CD4-positive, alpha-beta T cell treated with Interleukin-6 for 4 hours (primary cell): ENCODE results near the gene ETV6.
A peak's percentile ranks its signal among the peaks of the same experiment; 100 is the strongest.

ENCODE experiments used
- DNase-seq: peaks from one replicate; pipeline ENCODE4 v3.0.0-alpha.2; 2020; ENCODE audit warnings: mixed read lengths

ETV6 gene

GRCh38 chr12:11762723-11763326 is 113.4 kb downstream of the ETV6 start:
- DNase-seq, result no peak

DNA sequence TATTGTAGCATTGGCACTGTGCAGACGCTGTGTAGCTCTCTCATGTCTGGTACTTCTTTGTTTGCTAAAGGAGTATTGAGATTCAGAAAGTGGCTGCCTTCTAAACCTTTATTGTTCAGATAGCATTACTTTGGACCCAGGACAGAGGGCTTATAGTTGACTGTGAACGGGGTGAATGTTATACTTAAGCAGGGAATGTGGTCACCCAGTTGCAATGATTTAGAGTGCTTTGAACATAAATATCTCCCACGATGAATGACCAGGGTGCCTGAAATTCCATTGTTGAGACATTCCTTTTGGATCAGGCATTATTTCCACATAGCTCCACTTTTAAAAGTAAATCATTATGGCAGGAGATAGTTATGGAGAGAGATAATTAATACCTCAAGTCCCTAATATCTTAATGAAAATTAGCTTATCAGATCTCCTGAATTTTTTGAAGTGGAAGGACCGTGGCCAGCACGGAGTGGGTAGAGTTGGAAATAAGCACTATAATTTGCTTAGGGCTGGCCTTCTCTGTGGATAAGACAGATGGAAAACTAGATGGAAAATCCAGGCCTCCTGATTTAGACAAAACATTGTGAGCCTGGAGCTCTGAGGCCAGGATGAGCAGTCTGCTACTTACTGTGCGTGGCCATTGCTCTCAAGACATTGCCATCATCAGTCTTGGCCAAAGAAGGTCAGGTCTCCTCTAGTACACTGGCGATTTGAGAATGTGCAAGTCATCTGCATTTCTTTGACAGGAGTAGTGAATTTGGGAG is 114.5 kb downstream of the ETV6 start:
- no peak for DNase-seq

DNA sequence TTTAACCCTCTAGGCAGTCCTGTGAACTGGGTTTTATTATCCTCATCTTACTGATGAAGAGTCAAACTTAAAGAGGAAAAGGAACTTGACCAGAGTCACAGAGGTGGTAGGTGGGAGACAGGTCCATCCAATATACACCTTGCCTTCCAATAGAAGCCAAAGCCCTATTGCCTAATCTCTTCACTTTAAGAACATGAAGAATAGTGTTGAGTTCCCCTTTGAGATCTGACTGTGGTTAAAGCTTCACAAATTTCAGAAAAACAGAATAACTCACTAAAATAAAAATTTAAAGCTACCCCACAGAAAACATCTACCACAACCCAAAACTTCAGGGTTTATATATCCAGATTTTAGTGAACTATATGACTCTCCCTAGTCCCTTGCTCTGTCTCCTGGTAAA is 115.4 kb downstream of the ETV6 start:
- DNase-seq, result no peak

GRCh38 chr12:11765421-11765816 is 115.9 kb downstream of the ETV6 start:
- no peak for DNase-seq

DNA sequence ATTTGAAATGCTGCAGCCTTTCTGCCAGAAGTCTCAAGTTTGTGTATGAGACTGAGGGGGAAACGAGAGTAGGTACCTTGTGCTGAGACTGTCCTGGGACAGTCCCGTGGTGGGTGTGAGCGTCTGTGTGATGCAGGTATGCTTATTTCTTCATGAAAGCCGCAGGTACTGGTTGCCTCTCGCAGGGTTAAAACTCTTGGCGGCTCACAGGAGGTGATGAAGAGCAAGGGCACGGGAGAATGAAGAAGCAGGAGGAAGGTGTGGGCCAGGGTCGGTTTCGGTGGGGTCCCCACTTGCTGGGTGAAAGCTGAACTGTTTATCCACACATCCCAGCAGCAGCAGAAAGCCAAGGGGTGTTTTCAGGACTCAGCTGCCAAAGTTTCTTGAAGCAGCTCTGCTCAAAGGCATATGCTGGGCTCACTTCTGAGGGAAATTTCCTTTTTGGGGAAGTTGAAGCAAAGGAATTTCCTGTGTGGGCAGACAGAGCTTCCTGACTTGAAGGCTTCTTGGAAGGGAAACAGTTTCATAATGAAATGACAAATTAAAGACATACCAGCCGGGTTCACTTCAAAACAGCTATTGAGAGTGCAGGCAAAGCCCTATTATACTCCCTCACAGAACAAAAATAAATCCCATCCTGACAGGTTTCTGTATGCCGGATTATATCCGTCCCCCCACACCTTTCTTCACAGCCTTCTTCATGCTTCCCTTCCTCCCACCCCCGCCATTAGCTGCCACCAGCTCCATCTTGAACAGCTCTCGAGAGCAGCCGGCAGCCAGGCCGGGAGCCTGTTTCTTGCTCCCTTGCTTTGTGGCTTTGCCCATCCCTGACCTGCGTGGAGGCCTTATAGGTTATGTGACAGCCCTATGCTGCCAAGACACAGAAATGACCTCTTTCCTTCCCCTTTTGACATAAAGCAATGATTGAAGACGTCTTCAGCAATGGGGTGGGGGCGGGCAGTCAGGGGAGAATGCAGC is 116.6 kb downstream of the ETV6 start:
- DNase-seq, result peak; percentile 51

- no peak for DNase-seq
Observed at GRCh38 chr12:11767029-11767724, 117.7 kb downstream of the ETV6 start.

DNA sequence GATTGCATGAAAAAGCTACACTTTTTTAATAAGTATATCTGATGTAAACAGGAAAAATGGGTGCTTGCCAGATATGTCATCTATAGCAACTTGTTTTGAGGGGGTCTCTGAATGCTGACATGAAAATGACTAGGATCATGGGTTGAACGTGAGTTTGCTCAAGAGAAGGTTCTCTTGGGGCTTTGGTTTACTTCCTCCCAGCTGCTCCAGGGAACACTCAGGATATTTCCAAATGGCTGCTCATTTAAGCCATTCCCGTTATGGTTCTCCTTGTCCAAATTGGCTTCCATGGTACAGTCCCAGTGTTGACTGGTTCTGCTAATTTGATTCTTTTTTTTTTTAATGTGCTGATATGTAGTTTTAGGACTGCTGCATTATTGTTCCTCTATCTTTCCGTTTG is 118.3 kb downstream of the ETV6 start:
- no peak for DNase-seq

- no peak for DNase-seq
Observed at GRCh38 chr12:11768233-11768965, 118.9 kb downstream of the ETV6 start.

GRCh38 chr12:11769723-11770514 is 120.4 kb downstream of the ETV6 start:
- peak; percentile 46 for DNase-seq

GRCh38 chr12:11771356-11771755 is 121.9 kb downstream of the ETV6 start:
- DNase-seq, result no peak

DNA sequence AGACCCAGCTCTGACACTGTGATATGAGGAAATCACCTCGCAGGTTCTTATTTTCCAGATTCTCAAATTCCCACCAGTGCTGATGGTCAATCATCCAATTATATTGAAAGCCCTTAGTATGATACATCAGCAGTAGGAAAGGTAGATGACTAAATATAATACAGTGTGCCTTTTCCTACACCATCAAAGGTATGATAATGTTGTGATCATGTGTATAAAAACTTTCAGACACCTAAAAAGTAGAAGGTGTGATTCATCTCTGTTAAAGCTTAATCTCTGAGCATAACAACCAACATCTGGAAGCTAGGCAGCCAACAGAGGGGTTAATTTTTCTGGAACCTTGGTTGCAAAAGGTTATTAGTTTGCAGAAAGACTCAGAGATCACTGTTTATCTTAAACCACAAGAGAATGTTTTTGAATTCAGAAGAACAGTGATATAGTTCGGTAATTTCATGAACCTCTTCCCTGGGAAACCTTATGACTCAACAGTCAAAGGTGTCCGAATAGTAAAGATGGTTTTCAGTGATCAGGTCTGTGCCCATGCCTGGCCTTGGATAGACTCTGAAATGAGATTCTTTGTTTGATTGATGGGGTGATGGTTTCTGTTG is 122.5 kb downstream of the ETV6 start:
- no peak for DNase-seq

- DNase-seq, result no peak
Observed at GRCh38 chr12:11773889-11774677, 124.6 kb downstream of the ETV6 start.

GRCh38 chr12:11774821-11775220 is 125.3 kb downstream of the ETV6 start:
- no peak for DNase-seq

DNA sequence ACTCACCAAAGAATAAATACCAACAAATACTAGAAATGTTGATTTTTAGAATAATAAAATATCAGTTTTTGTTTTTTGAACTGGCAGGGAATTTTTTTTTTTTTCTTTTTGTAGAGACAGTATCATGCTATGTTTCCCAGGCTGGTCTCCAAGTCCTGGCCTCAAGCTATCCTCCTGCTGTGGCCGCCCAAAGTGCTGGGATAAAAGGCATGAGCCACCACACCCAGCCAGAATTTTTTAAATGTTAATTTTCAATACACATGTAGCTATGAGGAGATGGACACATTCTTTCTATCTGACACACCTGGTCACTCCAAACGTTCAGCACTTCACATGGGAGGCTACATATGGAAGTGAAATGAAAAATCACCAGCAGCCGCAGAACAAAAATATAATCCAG is 126.8 kb downstream of the ETV6 start:
- DNase-seq, result no peak

- DNase-seq, result no peak
Observed at GRCh38 chr12:11777451-11777850, 128.0 kb downstream of the ETV6 start.

GRCh38 chr12:11777962-11778361 is 128.5 kb downstream of the ETV6 start:
- no peak for DNase-seq

DNA sequence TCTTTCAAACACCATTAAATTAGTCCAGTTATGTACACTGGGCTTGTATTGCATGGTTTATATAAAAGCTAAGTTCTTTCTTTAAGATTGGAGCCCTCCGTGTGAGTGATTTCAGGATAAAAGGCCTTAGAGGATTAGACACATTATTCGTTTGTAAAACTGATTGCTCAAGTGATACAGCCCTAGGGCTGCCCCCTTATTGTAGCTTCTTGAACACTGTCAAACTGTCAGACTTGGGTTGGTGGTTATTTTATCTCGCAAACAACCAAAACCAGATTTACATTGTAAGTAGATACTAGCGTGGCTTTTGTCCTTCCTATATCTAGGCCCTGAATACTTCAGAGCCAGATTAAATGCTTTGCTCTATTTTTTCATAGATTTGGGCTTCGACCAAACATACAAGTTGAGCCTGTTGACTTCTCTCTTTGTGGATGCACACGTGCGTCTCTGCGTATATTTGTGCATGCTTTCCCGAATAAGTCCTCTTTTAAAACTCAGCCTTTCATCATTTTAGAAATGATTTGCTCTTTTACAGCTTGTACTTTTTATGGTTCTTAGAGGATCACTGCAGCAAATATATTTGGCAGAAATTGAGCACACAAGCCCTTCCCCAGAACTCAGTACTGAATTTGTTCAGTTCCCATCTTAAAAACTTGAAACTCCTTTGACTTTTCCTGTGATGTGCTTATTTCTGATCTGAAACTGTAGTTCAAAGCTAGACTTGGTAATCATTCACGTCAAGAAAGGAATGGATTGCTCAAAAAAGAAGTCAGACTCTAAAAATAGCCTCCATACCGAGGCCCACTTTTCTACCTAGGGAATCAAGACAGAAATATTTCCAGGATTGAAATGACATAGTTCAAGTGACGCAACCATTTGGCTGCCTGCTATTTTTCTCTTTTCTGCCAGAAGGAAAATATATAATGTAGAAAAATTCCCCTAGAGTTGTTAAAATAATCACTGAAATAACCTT is 129.5 kb downstream of the ETV6 start:
- DNase-seq, result no peak

DNA sequence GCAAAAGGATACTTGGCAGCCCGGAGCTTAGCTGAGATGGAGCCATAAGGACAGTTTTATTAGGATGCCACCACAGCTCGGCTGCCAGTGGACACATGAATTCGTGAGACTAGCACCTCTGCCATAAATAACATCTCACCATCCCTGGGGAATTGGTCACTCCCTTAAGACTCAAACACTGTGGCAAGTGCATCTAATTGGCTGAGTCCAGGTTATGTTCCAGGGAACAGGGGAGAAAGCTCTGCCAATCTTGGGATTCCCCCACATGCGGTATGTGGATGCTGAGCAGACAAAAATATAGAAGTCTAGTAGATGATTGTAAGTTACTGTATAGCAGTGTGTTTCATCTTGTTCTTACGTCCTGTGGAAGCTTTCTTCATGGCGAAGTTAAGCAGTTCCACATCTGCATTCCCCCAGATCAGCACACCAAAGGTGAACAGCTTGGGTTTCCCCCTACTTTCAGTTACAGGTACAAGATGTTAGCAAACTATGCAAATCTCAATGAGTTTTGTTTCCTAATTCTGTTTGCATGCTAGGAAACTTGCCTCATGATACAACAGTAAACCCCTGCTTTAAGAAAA is 131.1 kb downstream of the ETV6 start:
- no peak for DNase-seq
